Panc1 (cell line): ENCODE results near the gene DNAI2. TPM values are rescaled to one million over a fixed set of nuclear protein-coding genes. Genes with fewer than 3 reads are reported as not detected.

Source experiments
- ATAC-seq: fragments of 200-7000 bp; cut with Tn5 transposase; 2 replicates; pipeline ENCODE4 v1.9.1; 2020; ENCODE audit warnings: mild to moderate bottlenecking, moderate library complexity
- BruUV-seq: library from RNA; stranded (reverse); fragments of 400-500 nt; replicated peaks from 2 replicates; lab custom pipeline; 2021; lab: Mats Ljungman, UMichigan
- CTCF ChIA-PET: fragments of 300-600 bp; sonication (Branson Sonifier 250); formaldehyde crosslinking; loops from one replicate; lab custom pipeline; 2022; ENCODE audit warnings: antibody characterized with exemption; lab: Charles Lee
- POLR2A ChIA-PET: fragments of 300-600 bp; sonication (Branson Sonifier 250); formaldehyde crosslinking; loops from one replicate; lab custom pipeline; 2022; ENCODE audit warnings: antibody characterized with exemption; lab: Charles Lee
- DNase-seq: peaks from one replicate; pipeline ENCODE4 v3.0.0-alpha.2; 2010; ENCODE audit warnings: low read depth, low spot score
- H3K27ac ChIP-seq: 2 replicates; pipeline ENCODE4 v1.5.1; 2011; ENCODE audit warnings: mild to moderate bottlenecking, low read length, inconsistent platforms
- H3K27me3 ChIP-seq: fragments of 200-500 bp; sonication (Bioruptor generic); 2 replicates; pipeline ENCODE4 v1.6.0; 2014; ENCODE audit warnings: low read length, inconsistent platforms; ENCODE audit not compliant: control insufficient read depth, insufficient read depth
- H3K36me3 ChIP-seq: fragments of 200-500 bp; sonication (Bioruptor generic); 2 replicates; pipeline ENCODE4 v1.5.1; 2014; ENCODE audit warnings: inconsistent platforms, mild to moderate bottlenecking, low read length, moderate library complexity; ENCODE audit not compliant: control insufficient read depth, insufficient read depth
- H3K4me1 ChIP-seq: 2 replicates; pipeline ENCODE4 v1.5.1; 2011; ENCODE audit warnings: inconsistent platforms, mild to moderate bottlenecking, low read length, moderate library complexity; ENCODE audit not compliant: control insufficient read depth, insufficient read depth
- H3K4me3 ChIP-seq, 2 experiments: 2 replicates each; pipeline ENCODE4 v1.5.1; 2011 to 2012; ENCODE audit warnings: low read depth in 2 of 2, low read length in 2 of 2, mild to moderate bottlenecking in 2 of 2, inconsistent platforms in 1 of 2, moderate library complexity in 1 of 2
- H3K9me3 ChIP-seq: fragments of 200-500 bp; sonication (Bioruptor generic); 2 replicates; pipeline ENCODE4 v1.5.1; 2014; ENCODE audit warnings: low read depth, mild to moderate bottlenecking, inconsistent platforms, low read length, moderate library complexity; ENCODE audit not compliant: control insufficient read depth, insufficient read depth
- POLR2AphosphoS5 ChIP-seq: IDR thresholded peaks from 2 replicates; pipeline ENCODE4 v1.6.1; 2012; ENCODE audit warnings: mild to moderate bottlenecking, low read depth, low read length, moderate library complexity
- REST ChIP-seq, 2 experiments: IDR thresholded peaks; 2 replicates each; pipeline ENCODE4 v1.6.1; 2011 to 2012; ENCODE audit warnings: low read depth in 2 of 2, control low read depth in 1 of 2, low read length in 1 of 2, mild to moderate bottlenecking in 1 of 2, moderate library complexity in 1 of 2; ENCODE audit not compliant: insufficient read depth in 1 of 2
- SIN3A ChIP-seq: IDR thresholded peaks from 2 replicates; pipeline ENCODE4 v1.6.1; 2012; ENCODE audit warnings: low read depth, mild to moderate bottlenecking, low read length, moderate library complexity, borderline replicate concordance; ENCODE audit not compliant: insufficient read depth
- TCF7L2 ChIP-seq: IDR thresholded peaks from 2 replicates; pipeline ENCODE4 v1.6.1; 2011; ENCODE audit warnings: mild to moderate bottlenecking, low read depth, low read length, inconsistent platforms
- in situ Hi-C: cut with HindIII; loops from 2 replicates; pipeline ENCODE4 v1.10.0; 2016; ENCODE audit warnings: low sequenced_read_pairs, low pct_unique_long_range_greater_than_20kb
- intact Hi-C: fragments of 100-400 bp; cut with micrococcal nuclease; formaldehyde crosslinking; loops from one replicate; pipeline ENCODE4 v1.10.0; 2022; ENCODE audit not compliant: unreplicated experiment
- total RNA-seq: library from RNA; stranded (reverse); gene quantifications from one replicate; pipeline ENCODE4 v1.2.1, GENCODE V29; 2021; ENCODE audit not compliant: unreplicated experiment
- TF ChIP-seq, protein P1 (sequence below): fragments of 450-650 bp; IDR thresholded peaks from 2 replicates; pipeline ENCODE4 v1.5.1; 2017; ENCODE audit warnings: mild to moderate bottlenecking

The DNAI2 gene
- total RNA-seq, 1 experiment from 2014 or later = not detected

GRCh38 chr17:74316220-74316619, 42.2 kb downstream of the DNAI2 start:
- in situ Hi-C loops (no loop called here), intact Hi-C loops (no loop called here)
- H3K27me3 ChIP-seq = no peaks in the 10 kb centered on the region
- no peaks in the 10 kb centered on the region for H3K9me3 ChIP-seq
- DNase-seq = no peak
- no peaks in the 10 kb centered on the region for H3K4me1 ChIP-seq
- POLR2A ChIA-PET = interaction anchor here (0.6 kb wide), 1 partner anchor 21 kb away, joined by 3 read pairs; no protein-coding TSS in a partner anchor
- no peaks in the 10 kb centered on the region for H3K36me3 ChIP-seq
- CTCF ChIA-PET = interaction anchor here (0.5 kb wide), 1 partner anchor 812 kb away, joined by 3 read pairs; no protein-coding TSS in a partner anchor
- ATAC-seq = no peak
- BruUV-seq = no TSS peak
- H3K4me3 ChIP-seq = no peak overlapping the region
- no peak overlapping the region for H3K27ac ChIP-seq
- TF ChIP-seq, protein P1, sequence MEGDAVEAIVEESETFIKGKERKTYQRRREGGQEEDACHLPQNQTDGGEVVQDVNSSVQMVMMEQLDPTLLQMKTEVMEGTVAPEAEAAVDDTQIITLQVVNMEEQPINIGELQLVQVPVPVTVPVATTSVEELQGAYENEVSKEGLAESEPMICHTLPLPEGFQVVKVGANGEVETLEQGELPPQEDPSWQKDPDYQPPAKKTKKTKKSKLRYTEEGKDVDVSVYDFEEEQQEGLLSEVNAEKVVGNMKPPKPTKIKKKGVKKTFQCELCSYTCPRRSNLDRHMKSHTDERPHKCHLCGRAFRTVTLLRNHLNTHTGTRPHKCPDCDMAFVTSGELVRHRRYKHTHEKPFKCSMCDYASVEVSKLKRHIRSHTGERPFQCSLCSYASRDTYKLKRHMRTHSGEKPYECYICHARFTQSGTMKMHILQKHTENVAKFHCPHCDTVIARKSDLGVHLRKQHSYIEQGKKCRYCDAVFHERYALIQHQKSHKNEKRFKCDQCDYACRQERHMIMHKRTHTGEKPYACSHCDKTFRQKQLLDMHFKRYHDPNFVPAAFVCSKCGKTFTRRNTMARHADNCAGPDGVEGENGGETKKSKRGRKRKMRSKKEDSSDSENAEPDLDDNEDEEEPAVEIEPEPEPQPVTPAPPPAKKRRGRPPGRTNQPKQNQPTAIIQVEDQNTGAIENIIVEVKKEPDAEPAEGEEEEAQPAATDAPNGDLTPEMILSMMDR = no peak
- no peak for TF ChIP-seq SIN3A
- no peak for TF ChIP-seq POLR2AphosphoS5
- TF ChIP-seq TCF7L2 = no peak
- TF ChIP-seq REST (IDR thresholded peaks at IDR 0.05; ENCODE audit: insufficient read depth in 1 of 2, low read depth in 2 of 2, low read length in 1 of 2) = no peak

GRCh38 chr17:74317071-74317470, 43.0 kb downstream of the DNAI2 start:
- ChIA-PET CTCF (no interaction called here), POLR2A (no interaction called here)
- H3K4me3 ChIP-seq = no peak overlapping the region
- no peaks in the 10 kb centered on the region for H3K9me3 ChIP-seq
- no peaks in the 10 kb centered on the region for H3K4me1 ChIP-seq
- H3K36me3 ChIP-seq = no peaks in the 10 kb centered on the region
- no peak for TF ChIP-seq POLR2AphosphoS5
- no peak for TF ChIP-seq REST (IDR thresholded peaks at IDR 0.05; ENCODE audit: insufficient read depth in 1 of 2, low read depth in 2 of 2, low read length in 1 of 2)
- TF ChIP-seq SIN3A = no peak
- TF ChIP-seq, protein P1 = no peak
- TF ChIP-seq TCF7L2 = no peak
- ATAC-seq (no peak), DNase-seq (no peak)
- no TSS peak for BruUV-seq
- in situ Hi-C loops = no loop called here
- intact Hi-C loops = no loop called here
- H3K27me3 ChIP-seq = no peaks in the 10 kb centered on the region; the same call in 1 of the 2 replicates
- H3K27ac ChIP-seq = no peak overlapping the region
